Measurements from ENCODE around the gene CALY.
A peak's percentile ranks its signal among the peaks of the same experiment; 100 is the strongest.

Gene CALY

DNA sequence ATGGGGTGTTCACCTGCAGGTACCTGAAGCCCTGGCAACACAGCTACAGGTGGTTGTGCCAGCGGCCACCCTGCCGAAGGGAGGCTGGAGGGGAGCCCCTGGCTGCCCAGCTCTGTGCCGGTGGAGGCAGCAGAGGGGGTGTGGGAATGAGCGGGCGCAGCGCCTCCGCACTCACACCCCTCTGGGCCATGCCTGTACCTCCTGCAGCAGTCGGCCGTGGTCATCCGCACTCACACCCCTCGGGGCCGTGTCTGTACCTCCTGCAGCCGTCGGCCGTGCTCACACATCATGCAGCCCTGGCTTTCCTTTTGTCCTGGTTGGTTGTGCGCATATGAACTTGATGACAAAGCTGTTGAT, 26.3 kb downstream of the CALY start:
- H3K4me3 ChIP-seq (replicated peaks; ENCODE audit: insufficient read depth, low read length): peak overlapping the region; percentile 82
- DNase-seq (ENCODE audit: low read depth in 1 of 2, low spot score in 1 of 2): no peak
- H3K27me3 ChIP-seq (ENCODE audit: insufficient read depth, poor library complexity, severe bottlenecking): no peaks in the 10 kb centered on the region
- TF ChIP-seq, protein P1, sequence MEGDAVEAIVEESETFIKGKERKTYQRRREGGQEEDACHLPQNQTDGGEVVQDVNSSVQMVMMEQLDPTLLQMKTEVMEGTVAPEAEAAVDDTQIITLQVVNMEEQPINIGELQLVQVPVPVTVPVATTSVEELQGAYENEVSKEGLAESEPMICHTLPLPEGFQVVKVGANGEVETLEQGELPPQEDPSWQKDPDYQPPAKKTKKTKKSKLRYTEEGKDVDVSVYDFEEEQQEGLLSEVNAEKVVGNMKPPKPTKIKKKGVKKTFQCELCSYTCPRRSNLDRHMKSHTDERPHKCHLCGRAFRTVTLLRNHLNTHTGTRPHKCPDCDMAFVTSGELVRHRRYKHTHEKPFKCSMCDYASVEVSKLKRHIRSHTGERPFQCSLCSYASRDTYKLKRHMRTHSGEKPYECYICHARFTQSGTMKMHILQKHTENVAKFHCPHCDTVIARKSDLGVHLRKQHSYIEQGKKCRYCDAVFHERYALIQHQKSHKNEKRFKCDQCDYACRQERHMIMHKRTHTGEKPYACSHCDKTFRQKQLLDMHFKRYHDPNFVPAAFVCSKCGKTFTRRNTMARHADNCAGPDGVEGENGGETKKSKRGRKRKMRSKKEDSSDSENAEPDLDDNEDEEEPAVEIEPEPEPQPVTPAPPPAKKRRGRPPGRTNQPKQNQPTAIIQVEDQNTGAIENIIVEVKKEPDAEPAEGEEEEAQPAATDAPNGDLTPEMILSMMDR (IDR thresholded peaks at IDR 0.05; ENCODE audit: insufficient read depth, low read length): no peak
- TF ChIP-seq, protein P2, sequence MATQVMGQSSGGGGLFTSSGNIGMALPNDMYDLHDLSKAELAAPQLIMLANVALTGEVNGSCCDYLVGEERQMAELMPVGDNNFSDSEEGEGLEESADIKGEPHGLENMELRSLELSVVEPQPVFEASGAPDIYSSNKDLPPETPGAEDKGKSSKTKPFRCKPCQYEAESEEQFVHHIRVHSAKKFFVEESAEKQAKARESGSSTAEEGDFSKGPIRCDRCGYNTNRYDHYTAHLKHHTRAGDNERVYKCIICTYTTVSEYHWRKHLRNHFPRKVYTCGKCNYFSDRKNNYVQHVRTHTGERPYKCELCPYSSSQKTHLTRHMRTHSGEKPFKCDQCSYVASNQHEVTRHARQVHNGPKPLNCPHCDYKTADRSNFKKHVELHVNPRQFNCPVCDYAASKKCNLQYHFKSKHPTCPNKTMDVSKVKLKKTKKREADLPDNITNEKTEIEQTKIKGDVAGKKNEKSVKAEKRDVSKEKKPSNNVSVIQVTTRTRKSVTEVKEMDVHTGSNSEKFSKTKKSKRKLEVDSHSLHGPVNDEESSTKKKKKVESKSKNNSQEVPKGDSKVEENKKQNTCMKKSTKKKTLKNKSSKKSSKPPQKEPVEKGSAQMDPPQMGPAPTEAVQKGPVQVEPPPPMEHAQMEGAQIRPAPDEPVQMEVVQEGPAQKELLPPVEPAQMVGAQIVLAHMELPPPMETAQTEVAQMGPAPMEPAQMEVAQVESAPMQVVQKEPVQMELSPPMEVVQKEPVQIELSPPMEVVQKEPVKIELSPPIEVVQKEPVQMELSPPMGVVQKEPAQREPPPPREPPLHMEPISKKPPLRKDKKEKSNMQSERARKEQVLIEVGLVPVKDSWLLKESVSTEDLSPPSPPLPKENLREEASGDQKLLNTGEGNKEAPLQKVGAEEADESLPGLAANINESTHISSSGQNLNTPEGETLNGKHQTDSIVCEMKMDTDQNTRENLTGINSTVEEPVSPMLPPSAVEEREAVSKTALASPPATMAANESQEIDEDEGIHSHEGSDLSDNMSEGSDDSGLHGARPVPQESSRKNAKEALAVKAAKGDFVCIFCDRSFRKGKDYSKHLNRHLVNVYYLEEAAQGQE (IDR thresholded peaks at IDR 0.05; ENCODE audit: insufficient replicate concordance, low read depth): no peak
- TF ChIP-seq POLR2AphosphoS5 (IDR thresholded peaks at IDR 0.05; ENCODE audit: low read depth) (no peak), GABPA (IDR thresholded peaks at IDR 0.05; ENCODE audit: low read depth) (no peak), SPI1 (IDR thresholded peaks at IDR 0.05; ENCODE audit: borderline replicate concordance, low read depth) (no peak)
- H3K27ac ChIP-seq (replicated peaks): peak overlapping the region; percentile 93

DNA sequence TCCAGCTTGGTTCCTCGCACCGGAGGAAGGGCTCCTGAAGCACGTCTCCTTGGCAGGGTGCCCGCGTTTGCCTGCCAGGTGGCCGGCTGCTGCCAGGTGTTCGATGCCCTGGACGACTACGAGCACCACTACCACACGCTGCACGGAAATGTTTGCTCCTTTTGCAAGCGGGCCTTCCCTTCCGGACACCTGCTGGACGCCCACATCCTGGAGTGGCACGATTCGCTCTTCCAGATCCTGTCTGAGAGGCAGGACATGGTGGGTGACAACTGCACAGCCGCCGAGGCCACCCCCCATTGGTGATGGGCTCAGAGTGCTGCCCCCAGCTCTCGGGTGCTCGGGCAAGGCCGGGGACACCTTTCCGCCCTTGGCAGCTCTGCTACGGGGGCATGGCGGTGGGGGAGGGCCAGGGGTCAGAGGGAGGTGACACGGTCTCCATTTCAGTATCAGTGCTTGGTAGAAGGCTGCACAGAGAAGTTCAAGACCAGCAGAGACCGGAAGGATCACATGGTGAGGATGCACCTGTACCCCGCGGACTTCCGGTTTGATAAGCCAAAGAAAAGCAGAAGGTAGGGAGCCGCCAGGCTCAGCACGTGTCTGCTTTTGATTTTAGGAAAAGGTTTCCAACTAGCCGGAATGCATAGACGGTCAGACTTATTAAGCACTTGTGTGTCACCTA, 26.8 kb downstream of the CALY start:
- H3K27ac ChIP-seq (replicated peaks): peak overlapping the region; percentile 93
- peak; percentile 49 to 80 for DNase-seq (ENCODE audit: low read depth in 1 of 2, low spot score in 1 of 2)
- peak overlapping the region; percentile 82 for H3K4me3 ChIP-seq (replicated peaks; ENCODE audit: insufficient read depth, low read length)
- TF ChIP-seq, protein P1 (IDR thresholded peaks at IDR 0.05; ENCODE audit: insufficient read depth, low read length): no peak
- TF ChIP-seq, protein P2 (IDR thresholded peaks at IDR 0.05; ENCODE audit: insufficient replicate concordance, low read depth): no peak
- TF ChIP-seq POLR2AphosphoS5 (IDR thresholded peaks at IDR 0.05; ENCODE audit: low read depth): peak; percentile 31; the same call in 1 of the 2 replicates
- peak; percentile 84 for TF ChIP-seq GABPA (IDR thresholded peaks at IDR 0.05; ENCODE audit: low read depth)
- no peak; the same call in 1 of the 2 replicates for TF ChIP-seq SPI1 (IDR thresholded peaks at IDR 0.05; ENCODE audit: borderline replicate concordance, low read depth)
- H3K27me3 ChIP-seq (ENCODE audit: insufficient read depth, poor library complexity, severe bottlenecking): no peaks in the 10 kb centered on the region

DNA sequence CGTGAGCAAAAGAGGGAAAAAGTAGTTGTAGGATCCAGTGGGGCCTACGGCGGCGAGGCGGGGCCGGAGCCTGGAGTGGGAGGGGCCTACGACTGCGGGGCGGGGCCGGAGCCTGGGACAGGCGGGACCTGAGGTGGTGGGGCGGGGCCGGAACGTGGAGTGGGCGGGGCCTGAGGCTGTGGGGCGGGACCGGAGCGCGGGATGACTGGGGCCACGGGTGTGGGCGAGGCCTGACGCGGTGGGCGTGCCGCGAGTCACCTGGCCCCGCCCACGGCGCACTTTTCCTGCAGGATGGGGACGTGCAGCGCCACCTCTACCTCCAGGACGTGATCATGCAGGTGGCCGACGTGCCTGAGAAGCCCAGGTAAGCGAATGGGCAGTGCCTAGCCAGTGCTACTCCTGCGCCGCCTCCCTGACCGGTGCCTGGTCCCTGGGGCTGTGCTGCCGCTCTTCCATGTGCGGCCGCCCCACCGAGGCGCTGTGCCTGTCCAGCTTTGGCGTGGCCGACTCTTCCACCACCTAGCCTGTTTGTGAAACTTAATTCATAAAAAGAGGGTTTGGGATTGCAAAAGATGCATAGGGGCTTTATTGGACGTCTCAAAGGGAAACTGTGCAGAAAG, 27.5 kb downstream of the CALY start:
- DNase-seq (ENCODE audit: low read depth in 1 of 2, low spot score in 1 of 2): peak; percentile 84 to 93
- no peak for TF ChIP-seq SPI1 (IDR thresholded peaks at IDR 0.05; ENCODE audit: borderline replicate concordance, low read depth)
- TF ChIP-seq, protein P1 (IDR thresholded peaks at IDR 0.05; ENCODE audit: insufficient read depth, low read length): no peak
- TF ChIP-seq POLR2AphosphoS5 (IDR thresholded peaks at IDR 0.05; ENCODE audit: low read depth): no peak
- TF ChIP-seq, protein P2 (IDR thresholded peaks at IDR 0.05; ENCODE audit: insufficient replicate concordance, low read depth): no peak
- TF ChIP-seq GABPA (IDR thresholded peaks at IDR 0.05; ENCODE audit: low read depth): no peak
- Histone ChIP-seq H3K27ac (replicated peaks) (peak overlapping the region; percentile 93), H3K4me3 (replicated peaks; ENCODE audit: insufficient read depth, low read length) (peak overlapping the region; percentile 82), H3K27me3 (ENCODE audit: insufficient read depth, poor library complexity, severe bottlenecking) (no peaks in the 10 kb centered on the region)
